HEK293 (cell line): Measurements from ENCODE around the gene NOC2L.

ENCODE experiments used
- AEBP2 ChIP-seq: fragments of 450-650 bp; formaldehyde crosslinking; IDR thresholded peaks from 2 replicates; pipeline ENCODE4 v1.5.1; 2016; ENCODE audit warnings: missing biosample characterization, missing genetic modification characterization, borderline replicate concordance
- BCL11A ChIP-seq: fragments of 450-650 bp; formaldehyde crosslinking; IDR thresholded peaks from 2 replicates; pipeline ENCODE4 v1.5.1; 2016; ENCODE audit warnings: low read depth, missing biosample characterization, missing genetic modification characterization
- CTCF ChIP-seq: fragments of 450-650 bp; formaldehyde crosslinking; IDR thresholded peaks from 2 replicates; pipeline ENCODE4 v1.5.1; 2016; ENCODE audit warnings: missing biosample characterization, missing genetic modification characterization
- ELK4 ChIP-seq: IDR thresholded peaks from 2 replicates; pipeline ENCODE4 v1.6.1; 2011; ENCODE audit warnings: mild to moderate bottlenecking, low read depth, low read length, borderline replicate concordance
- KLF17 ChIP-seq: fragments of 450-650 bp; formaldehyde crosslinking; IDR thresholded peaks from 2 replicates; pipeline ENCODE4 v1.5.1; 2016; ENCODE audit warnings: missing biosample characterization, missing genetic modification characterization
- MEIS1 ChIP-seq: sonication (generic); formaldehyde crosslinking; IDR thresholded peaks from 2 replicates; pipeline ENCODE4 v1.8.1; 2022; ENCODE audit warnings: missing genetic modification reagents, mild to moderate bottlenecking, borderline replicate concordance
- PATZ1 ChIP-seq: fragments of 450-650 bp; formaldehyde crosslinking; IDR thresholded peaks from 2 replicates; pipeline ENCODE4 v1.5.1; 2016; ENCODE audit warnings: missing biosample characterization, missing genetic modification characterization
- PBX3 ChIP-seq: sonication (generic); formaldehyde crosslinking; IDR thresholded peaks from 2 replicates; pipeline ENCODE4 v1.8.1; 2022; ENCODE audit warnings: mild to moderate bottlenecking, moderate library complexity, missing genetic modification reagents
- PRDM6 ChIP-seq: fragments of 450-650 bp; formaldehyde crosslinking; IDR thresholded peaks from 2 replicates; pipeline ENCODE4 v1.5.1; 2017; ENCODE audit warnings: missing biosample characterization, missing genetic modification characterization
- REST ChIP-seq: fragments of 450-650 bp; formaldehyde crosslinking; IDR thresholded peaks from 2 replicates; pipeline ENCODE4 v1.5.1; 2016; ENCODE audit warnings: missing biosample characterization, missing genetic modification characterization
- TRIM28 ChIP-seq: IDR thresholded peaks from 2 replicates; pipeline ENCODE4 v1.6.1; 2011; ENCODE audit warnings: low read length, control low read depth, borderline replicate concordance
- ZNF138 ChIP-seq: fragments of 450-650 bp; formaldehyde crosslinking; IDR thresholded peaks from 2 replicates; pipeline ENCODE4 v1.5.1; 2016; ENCODE audit warnings: missing biosample characterization, missing genetic modification characterization, borderline replicate concordance
- ZNF202 ChIP-seq: fragments of 450-650 bp; formaldehyde crosslinking; IDR thresholded peaks from 2 replicates; pipeline ENCODE4 v1.5.1; 2016; ENCODE audit warnings: missing biosample characterization, missing genetic modification characterization, borderline replicate concordance
- ZNF274 ChIP-seq, 2 experiments: fragments of 200-500 bp in 1 of 2; fragments of 450-650 bp in 1 of 2; sonication (Bioruptor generic) in 1 of 2; formaldehyde crosslinking in 1 of 2; IDR thresholded peaks; 2 replicates each; pipeline versions ENCODE4 v1.5.1 to v1.6.1; 2014 to 2016; ENCODE audit warnings: borderline replicate concordance in 1 of 2, inconsistent platforms in 1 of 2, low read length in 1 of 2, missing biosample characterization in 1 of 2, missing genetic modification characterization in 1 of 2
- ZNF302 ChIP-seq: fragments of 450-650 bp; formaldehyde crosslinking; IDR thresholded peaks from 2 replicates; pipeline ENCODE4 v1.5.1; 2016; ENCODE audit warnings: missing biosample characterization, missing genetic modification characterization, low read depth
- ZNF335 ChIP-seq: fragments of 450-650 bp; formaldehyde crosslinking; conservative IDR thresholded peaks from 2 replicates; pipeline ENCODE4 v1.5.1; 2016; ENCODE audit warnings: missing biosample characterization, missing genetic modification characterization
- ZNF433 ChIP-seq: fragments of 450-650 bp; formaldehyde crosslinking; IDR thresholded peaks from 2 replicates; pipeline ENCODE4 v1.5.1; 2016; ENCODE audit warnings: missing biosample characterization, missing genetic modification characterization, low read depth
- ZNF549 ChIP-seq: fragments of 450-650 bp; IDR thresholded peaks from 2 replicates; pipeline ENCODE4 v1.5.1; 2018; ENCODE audit warnings: missing biosample characterization, missing genetic modification characterization, mild to moderate bottlenecking, inconsistent platforms, moderate library complexity
- ZNF560 ChIP-seq: fragments of 450-650 bp; formaldehyde crosslinking; IDR thresholded peaks from 2 replicates; pipeline ENCODE4 v1.5.1; 2017; ENCODE audit warnings: missing biosample characterization, missing genetic modification characterization, borderline replicate concordance

The NOC2L gene

GRCh38 chr1:958823-959730, at the start of gene NOC2L (continued):
- TF ChIP-seq PATZ1 (tag by site-specific recombination) (peak; percentile 38; the same call in 1 of the 2 replicates), ZNF138 (tag by site-specific recombination) (no peak), MEIS1 (no peak), ZNF335 (tag by site-specific recombination) (peak; percentile 70), KLF17 (tag by site-specific recombination) (peak; percentile 82; the same call in 1 of the 2 replicates), CTCF (tag by site-specific recombination) (no peak), ZNF433 (no peak), ZNF302 (no peak), REST (tag by site-specific recombination) (no peak; the same call in 1 of the 2 replicates), ZNF560 (tag by site-specific recombination) (no peak), ZNF274 (IDR thresholded peaks at IDR 0.05; ENCODE audit: low read length) (no peak), ZNF274 (tag by site-specific recombination; IDR thresholded peaks at IDR 0.05; ENCODE audit: borderline replicate concordance) (no peak), PBX3 (0 out of 2 replicates have a peak, but pooled peaks have one; percentile 33), BCL11A (tag by site-specific recombination) (no peak; the same call in 1 of the 2 replicates), TRIM28 (no peak), ZNF549 (tag by site-specific recombination) (no peak), AEBP2 (tag by site-specific recombination) (no peak), ZNF202 (tag by site-specific recombination) (no peak), ELK4 (peak; percentile 20; the same call in 1 of the 2 replicates), PRDM6 (tag by site-specific recombination) (no peak)
